HEK293T (cell line): ENCODE data around the gene WBP1L.

Experiments used
- ARNT ChIP-seq: fragments of 450-650 bp; IDR thresholded peaks from 2 replicates; pipeline ENCODE4 v1.6.1; 2017; ENCODE audit warnings: mild to moderate bottlenecking
- FOXK2 ChIP-seq: fragments of 450-650 bp; IDR thresholded peaks from 2 replicates; pipeline ENCODE4 v1.6.1; 2016; ENCODE audit warnings: mild to moderate bottlenecking
- LEF1 ChIP-seq: fragments of 450-650 bp; IDR thresholded peaks from 2 replicates; pipeline ENCODE4 v1.6.1; 2017; ENCODE audit warnings: mild to moderate bottlenecking, borderline replicate concordance

DNA sequence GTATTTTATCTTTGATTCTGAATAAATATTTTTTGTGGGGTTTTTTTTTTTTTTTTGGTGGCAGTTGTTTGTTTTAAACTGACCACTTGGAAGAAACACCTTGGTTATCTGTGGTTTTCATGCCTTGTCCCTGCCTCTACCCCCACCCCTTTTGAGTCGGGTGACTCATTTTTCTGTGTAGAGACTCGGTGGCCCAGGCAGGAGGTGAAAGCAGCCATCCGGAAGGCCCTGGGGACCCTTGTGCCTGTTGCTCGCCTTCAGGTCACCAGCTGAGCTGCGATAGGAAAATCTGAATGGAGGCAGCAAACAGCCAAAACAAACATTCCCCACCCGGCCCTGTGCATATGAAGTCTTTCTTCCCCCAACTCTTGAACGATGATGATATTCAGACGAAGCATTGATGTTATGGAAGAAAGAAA is 70.7 kb downstream of the WBP1L start:
- no peak for TF ChIP-seq FOXK2
- TF ChIP-seq ARNT, result no peak
- no peak for TF ChIP-seq LEF1
